Mucosa of descending colon (tissue), 3 donors: Measurements from ENCODE around the gene ZNF629. TPM values are rescaled to one million over a fixed set of nuclear protein-coding genes. Genes with fewer than 3 reads are reported as not detected.

Source experiments
- ATAC-seq: fragments of 200-7000 bp; cut with Tn5 transposase; one replicate; pipeline ENCODE4 v1.9.1; 2020; ENCODE audit warnings: mild to moderate bottlenecking, moderate library complexity
- DNase-seq, 3 donors: peaks; one replicate each; pipeline ENCODE4 v3.0.0-alpha.2; 2020
- H3K36me3 ChIP-seq: fragments of 200-600 bp; one replicate; pipeline ENCODE4 v1.8.0; 2021; ENCODE audit warnings: low read depth, mild to moderate bottlenecking
- H3K4me1 ChIP-seq: fragments of 200-600 bp; one replicate; pipeline ENCODE4 v1.8.0; 2021; ENCODE audit warnings: low read depth, mild to moderate bottlenecking
- H3K4me3 ChIP-seq: fragments of 200-600 bp; one replicate; pipeline ENCODE4 v1.8.0; 2021; ENCODE audit warnings: mild to moderate bottlenecking
- H3K9me3 ChIP-seq: fragments of 200-600 bp; one replicate; pipeline ENCODE4 v1.8.0; 2021; ENCODE audit warnings: mild to moderate bottlenecking
- intact Hi-C, 2 donors: fragments of 100-400 bp; cut with DNase I in 1 of 2; cut with micrococcal nuclease in 1 of 2; formaldehyde crosslinking; loops; one replicate each; pipeline versions ENCODE4 v1.11.0 to v1.11.1; 2022; cut with DNase I, micrococcal nuclease
- total RNA-seq, 3 donors: library from RNA; stranded (reverse); fragmentation: NEBNext Ultra II Directional in 2 of 3; extraction: Animal tissue kit (Norgen Biotek cat#: 25700) in 2 of 3; gene quantifications; one replicate each; pipeline versions ENCODE4 v1.2.1 to v1.2.4, GENCODE V29; 2021 to 2023
- TF ChIP-seq, protein P1 (sequence below): fragments of 200-600 bp; IDR thresholded peaks from one replicate; pipeline ENCODE4 v1.8.0; 2022; ENCODE audit warnings: antibody characterized with exemption, mild to moderate bottlenecking
- donor health status: DM: no; HTN: no; CAD: no; lungs with moderate emphysema.
- donor health status: DM: no; HTN: no; CAD: no.
- donor health status: DM: no; HTN: yes; CAD: no.

The ZNF629 gene
- total RNA-seq, 3 donors from 2014 or later: 13.4 to 14.9 (median 14.6) TPM

DNA sequence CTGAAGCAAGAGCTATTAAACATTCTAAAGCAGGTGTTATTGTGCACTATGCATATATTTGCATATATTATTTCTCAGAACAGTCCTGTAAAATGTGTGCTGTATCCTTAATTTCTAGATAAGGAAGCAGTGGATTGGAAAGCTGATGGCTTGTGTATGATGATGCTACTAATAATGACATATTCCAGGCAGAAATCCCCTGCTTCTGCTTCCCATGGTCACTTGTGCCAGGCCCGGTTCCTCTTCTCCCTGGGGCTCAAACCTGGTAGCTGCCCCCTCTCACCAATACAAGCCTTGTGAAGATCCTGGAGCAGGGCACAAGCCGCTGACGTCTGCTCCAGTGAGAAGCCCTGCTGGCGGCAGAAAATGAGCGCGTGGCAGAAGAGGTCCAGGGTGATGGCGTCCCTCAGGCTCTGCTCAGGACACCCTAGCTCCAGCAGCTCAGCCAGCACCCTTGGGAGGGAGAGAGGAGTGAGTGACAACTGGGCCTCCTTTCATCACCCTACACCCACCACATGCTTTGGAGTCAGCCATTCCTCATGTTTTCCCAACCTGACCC, 26.9 kb downstream of the ZNF629 start:
- H3K4me3 ChIP-seq: no peak overlapping the region
- intact Hi-C loops: no loop called here
- ATAC-seq: no peak
- TF ChIP-seq, protein P1, sequence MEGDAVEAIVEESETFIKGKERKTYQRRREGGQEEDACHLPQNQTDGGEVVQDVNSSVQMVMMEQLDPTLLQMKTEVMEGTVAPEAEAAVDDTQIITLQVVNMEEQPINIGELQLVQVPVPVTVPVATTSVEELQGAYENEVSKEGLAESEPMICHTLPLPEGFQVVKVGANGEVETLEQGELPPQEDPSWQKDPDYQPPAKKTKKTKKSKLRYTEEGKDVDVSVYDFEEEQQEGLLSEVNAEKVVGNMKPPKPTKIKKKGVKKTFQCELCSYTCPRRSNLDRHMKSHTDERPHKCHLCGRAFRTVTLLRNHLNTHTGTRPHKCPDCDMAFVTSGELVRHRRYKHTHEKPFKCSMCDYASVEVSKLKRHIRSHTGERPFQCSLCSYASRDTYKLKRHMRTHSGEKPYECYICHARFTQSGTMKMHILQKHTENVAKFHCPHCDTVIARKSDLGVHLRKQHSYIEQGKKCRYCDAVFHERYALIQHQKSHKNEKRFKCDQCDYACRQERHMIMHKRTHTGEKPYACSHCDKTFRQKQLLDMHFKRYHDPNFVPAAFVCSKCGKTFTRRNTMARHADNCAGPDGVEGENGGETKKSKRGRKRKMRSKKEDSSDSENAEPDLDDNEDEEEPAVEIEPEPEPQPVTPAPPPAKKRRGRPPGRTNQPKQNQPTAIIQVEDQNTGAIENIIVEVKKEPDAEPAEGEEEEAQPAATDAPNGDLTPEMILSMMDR: no peak
- peaks cover 20% of the 10 kb centered on the region for H3K4me1 ChIP-seq
- DNase-seq: peak in 2 of 3 donors; percentile 24 to 53
- peaks cover 8% of the 10 kb centered on the region for H3K36me3 ChIP-seq
- no peaks in the 10 kb centered on the region for H3K9me3 ChIP-seq

DNA sequence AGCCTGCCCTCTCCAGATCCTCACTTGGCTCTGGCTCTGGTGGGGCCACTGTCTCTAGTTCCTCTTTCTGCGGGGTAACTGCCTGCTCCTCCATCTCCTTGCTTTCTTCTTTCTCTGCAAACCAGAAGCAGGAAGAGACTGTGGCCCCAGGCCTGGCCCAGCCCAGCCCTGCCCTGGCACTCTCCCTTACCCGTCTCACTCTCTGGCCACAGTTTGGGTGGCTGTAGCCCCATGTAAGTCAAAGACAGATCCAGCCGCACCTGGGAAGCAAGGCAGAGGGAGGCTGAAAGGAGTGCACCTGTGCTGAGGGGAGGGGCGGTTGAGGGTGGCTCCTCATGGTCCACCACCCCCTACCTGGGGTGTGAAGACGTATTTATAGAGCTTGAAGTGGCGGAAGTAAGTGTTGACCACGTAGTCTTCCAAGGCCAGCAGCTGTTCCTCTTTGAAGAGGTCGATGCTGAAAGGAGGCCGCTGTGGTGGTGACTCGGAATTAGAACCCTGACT, 28.0 kb downstream of the ZNF629 start:
- DNase-seq (peak in 1 of 3 donors; percentile 24), ATAC-seq (no peak)
- H3K36me3 ChIP-seq: peaks cover 4% of the 10 kb centered on the region
- H3K4me3 ChIP-seq: no peak overlapping the region
- intact Hi-C loops: no loop called here
- H3K4me1 ChIP-seq: peaks cover 20% of the 10 kb centered on the region
- H3K9me3 ChIP-seq: no peaks in the 10 kb centered on the region
- TF ChIP-seq, protein P1: no peak

DNA sequence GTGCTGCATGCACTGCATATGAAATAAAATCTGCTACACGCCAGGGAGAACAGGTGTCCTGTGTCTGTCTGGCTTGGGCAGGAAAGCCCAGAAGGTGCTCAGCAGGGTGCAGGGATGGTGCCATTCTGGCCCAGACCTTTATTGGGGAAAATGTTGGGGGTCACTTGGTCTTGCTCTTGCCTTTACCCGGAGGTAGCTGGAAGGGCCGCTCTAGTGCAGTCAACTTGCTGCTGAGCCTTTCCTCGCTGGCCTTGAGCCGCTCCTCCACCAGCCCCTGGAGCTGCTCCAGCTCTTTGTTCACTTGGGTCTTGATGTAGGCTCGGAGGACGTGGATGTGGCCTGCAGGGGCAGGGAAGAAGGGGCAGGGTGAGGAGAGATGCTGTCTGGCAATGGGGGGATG, 29.7 kb downstream of the ZNF629 start:
- TF ChIP-seq, protein P1: no peak
- Histone ChIP-seq H3K36me3 (peaks cover 4% of the 10 kb centered on the region), H3K4me3 (no peak overlapping the region), H3K4me1 (peaks cover 10% of the 10 kb centered on the region), H3K9me3 (no peaks in the 10 kb centered on the region)
- ATAC-seq (no peak), DNase-seq (peak in 1 of 3 donors; percentile 16)
- intact Hi-C loops: no loop called here

DNA sequence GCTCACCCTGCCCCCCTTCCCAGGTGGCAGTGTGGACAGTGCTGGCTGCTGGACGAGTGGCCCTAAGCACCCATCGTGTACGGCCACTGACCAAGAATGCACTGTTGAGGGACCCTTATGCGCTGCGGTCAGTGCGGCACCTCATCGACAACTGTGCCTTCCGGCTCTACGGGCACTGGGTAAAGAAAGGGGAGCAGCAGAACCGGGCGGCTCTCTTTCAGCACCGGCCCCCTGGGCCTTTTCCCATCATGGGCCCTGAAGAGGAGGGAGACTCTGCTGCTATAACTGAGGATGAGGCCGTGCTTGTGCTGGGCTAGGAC, 30.3 kb downstream of the ZNF629 start:
- H3K36me3 ChIP-seq: no peaks in the 10 kb centered on the region
- peak in 1 of 3 donors; percentile 43 for DNase-seq

DNA sequence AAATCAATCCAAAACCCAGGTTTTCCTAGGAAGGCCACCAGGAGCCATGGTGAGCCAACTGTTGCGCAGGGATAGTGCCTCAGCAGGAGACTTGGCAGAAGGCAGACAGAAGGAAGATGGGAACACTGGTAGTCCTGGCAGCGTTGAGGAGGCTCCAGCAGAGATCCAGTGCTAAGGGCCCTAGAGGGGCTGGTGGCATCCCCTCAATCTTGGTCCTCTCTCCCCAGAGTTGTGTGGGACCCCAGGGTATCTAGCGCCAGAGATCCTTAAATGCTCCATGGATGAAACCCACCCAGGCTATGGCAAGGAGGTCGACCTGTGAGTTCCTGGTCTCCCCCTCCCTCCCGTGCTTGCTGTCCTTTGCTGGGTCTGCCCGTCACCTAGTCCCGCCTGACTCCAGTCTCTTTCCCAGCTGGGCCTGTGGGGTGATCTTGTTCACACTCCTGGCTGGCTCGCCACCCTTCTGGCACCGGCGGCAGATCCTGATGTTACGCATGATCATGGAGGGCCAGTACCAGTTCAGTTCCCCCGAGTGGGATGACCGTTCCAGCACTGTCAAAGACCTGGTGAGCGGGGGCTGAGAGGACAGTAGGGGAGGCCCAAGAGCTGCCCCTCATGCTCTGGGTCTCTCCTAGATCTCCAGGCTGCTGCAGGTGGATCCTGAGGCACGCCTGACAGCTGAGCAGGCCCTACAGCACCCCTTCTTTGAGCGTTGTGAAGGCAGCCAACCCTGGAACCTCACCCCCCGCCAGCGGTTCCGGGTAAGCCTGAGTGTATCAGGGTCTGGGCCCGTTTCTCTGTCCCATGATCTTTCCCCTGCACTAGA, 30.8 kb downstream of the ZNF629 start:
- H3K9me3 ChIP-seq: no peaks in the 10 kb centered on the region
- peak in 2 of 3 donors; percentile 19 to 33 for DNase-seq
- no peak overlapping the region for H3K4me3 ChIP-seq
- no peak for ATAC-seq
- H3K36me3 ChIP-seq: no peaks in the 10 kb centered on the region
- intact Hi-C loops: no loop called here
- TF ChIP-seq, protein P1: no peak
- H3K4me1 ChIP-seq: peaks cover 8% of the 10 kb centered on the region

More for the DNA sequence above, 30.3 kb downstream of the ZNF629 start:
- TF ChIP-seq, protein P1: no peak
- H3K9me3 ChIP-seq: no peaks in the 10 kb centered on the region
- H3K4me1 ChIP-seq: peaks cover 10% of the 10 kb centered on the region
- ATAC-seq: no peak
- intact Hi-C loops: no loop called here
- no peak overlapping the region for H3K4me3 ChIP-seq
